ENCODE data around the gene CSTPP1.

GRCh38 chr11:46914363-46914762 lies 22.2 kb upstream of the CSTPP1 start:
- TF ChIP-seq SIN3A (IDR thresholded peaks at IDR 0.05; ENCODE audit: borderline replicate concordance, insufficient read depth, low read length) (no peak), POLR2AphosphoS5 (IDR thresholded peaks at IDR 0.05; ENCODE audit: low read depth, low read length) (no peak; the same call in 1 of the 2 replicates), REST (IDR thresholded peaks at IDR 0.05; ENCODE audit: insufficient read depth in 1 of 2, low read depth in 2 of 2, low read length in 2 of 2) (no peak), TAF1 (IDR thresholded peaks at IDR 0.05; ENCODE audit: borderline replicate concordance, insufficient read depth, low read length) (no peak), FOXP2 (optimal IDR thresholded peaks at IDR 0.05; ENCODE audit: borderline replicate concordance, extremely low read depth, extremely low read length, insufficient read depth) (no peak)

Measured in PFSK-1 (cell line).